Measurements from ENCODE around the gene PLAAT4. TPM values are rescaled to one million over a fixed set of nuclear protein-coding genes. Genes with fewer than 3 reads are reported as not detected.
"Not testable (repeated sequence)": the region's sequence is repeated elsewhere in the genome, so short reads cannot be mapped to it uniquely, and the experiment has no call there.

Gene PLAAT4
- total RNA-seq, 1 donor from 2014 or later: 15.5 TPM

DNA sequence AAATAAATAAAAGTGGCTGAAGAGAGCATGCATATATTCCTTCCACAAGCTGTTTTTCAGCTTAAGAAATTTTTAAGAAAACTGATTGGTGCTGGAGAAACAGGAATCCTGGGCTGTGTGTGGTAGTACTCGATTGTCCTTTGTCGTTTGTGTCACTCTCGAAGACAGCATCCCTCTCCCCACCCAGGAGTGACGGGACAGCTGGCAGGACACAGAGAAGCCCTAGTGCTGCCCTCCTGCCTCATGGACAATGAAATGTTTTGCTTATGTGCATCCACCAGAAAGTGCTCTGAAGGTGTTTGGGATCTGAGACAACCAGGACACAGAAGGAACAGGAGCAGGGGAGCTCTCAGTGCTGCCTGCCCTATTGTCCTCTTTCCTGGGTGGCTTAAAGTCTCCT lies 12.8 kb downstream of the PLAAT4 start:
- intact Hi-C loops (cut with micrococcal nuclease): no loop called here
- Histone ChIP-seq H3K27ac (replicated peaks) (no peak overlapping the region), H3K27me3 (ENCODE audit: low read depth) (no peaks in the 10 kb centered on the region)

DNA sequence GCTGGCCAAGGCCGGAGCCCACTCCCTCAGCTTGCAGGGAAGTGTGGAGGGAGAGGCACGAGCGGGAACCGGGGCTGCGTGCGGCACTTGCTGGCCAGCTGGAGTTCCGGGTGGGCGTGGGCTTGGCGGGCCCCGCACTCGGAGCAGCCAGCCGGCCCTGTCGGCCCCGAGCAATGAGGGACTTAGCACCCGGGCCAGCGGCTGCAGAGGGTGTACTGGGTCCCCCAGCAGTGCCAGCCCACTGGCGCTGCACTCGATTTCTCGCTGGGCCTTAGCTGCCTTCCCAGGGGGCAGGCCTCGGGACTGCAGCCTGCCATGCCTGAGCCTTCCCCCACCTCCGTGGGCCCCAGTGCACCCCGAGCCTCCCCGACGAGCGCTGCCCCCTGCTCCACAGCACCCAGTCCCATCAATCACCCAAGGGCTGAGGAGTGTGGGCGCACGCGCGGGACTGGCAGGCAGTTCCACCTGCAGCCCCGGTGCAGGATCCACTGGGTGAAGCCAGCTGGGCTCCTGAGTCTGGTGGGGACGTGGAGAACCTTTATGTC lies 13.6 kb downstream of the PLAAT4 start:
- DNase-seq; intact Hi-C loops (cut with micrococcal nuclease); H3K27me3 ChIP-seq (ENCODE audit: low read depth); H3K9me3 ChIP-seq (replicated peaks); H3K4me3 ChIP-seq; H3K27ac ChIP-seq (replicated peaks); H3K4me1 ChIP-seq; H3K36me3 ChIP-seq: not testable (repeated sequence)

More for the DNA sequence above, 12.8 kb downstream of the PLAAT4 start:
- no peak for DNase-seq
- Histone ChIP-seq H3K4me3 (no peak overlapping the region), H3K4me1 (peaks cover 3% of the 10 kb centered on the region), H3K36me3 (peaks cover 5% of the 10 kb centered on the region), H3K9me3 (replicated peaks) (no peaks in the 10 kb centered on the region)
- TF ChIP-seq, protein P1, sequence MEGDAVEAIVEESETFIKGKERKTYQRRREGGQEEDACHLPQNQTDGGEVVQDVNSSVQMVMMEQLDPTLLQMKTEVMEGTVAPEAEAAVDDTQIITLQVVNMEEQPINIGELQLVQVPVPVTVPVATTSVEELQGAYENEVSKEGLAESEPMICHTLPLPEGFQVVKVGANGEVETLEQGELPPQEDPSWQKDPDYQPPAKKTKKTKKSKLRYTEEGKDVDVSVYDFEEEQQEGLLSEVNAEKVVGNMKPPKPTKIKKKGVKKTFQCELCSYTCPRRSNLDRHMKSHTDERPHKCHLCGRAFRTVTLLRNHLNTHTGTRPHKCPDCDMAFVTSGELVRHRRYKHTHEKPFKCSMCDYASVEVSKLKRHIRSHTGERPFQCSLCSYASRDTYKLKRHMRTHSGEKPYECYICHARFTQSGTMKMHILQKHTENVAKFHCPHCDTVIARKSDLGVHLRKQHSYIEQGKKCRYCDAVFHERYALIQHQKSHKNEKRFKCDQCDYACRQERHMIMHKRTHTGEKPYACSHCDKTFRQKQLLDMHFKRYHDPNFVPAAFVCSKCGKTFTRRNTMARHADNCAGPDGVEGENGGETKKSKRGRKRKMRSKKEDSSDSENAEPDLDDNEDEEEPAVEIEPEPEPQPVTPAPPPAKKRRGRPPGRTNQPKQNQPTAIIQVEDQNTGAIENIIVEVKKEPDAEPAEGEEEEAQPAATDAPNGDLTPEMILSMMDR (IDR thresholded peaks at IDR 0.05; ENCODE audit: borderline replicate concordance): no peak

DNA sequence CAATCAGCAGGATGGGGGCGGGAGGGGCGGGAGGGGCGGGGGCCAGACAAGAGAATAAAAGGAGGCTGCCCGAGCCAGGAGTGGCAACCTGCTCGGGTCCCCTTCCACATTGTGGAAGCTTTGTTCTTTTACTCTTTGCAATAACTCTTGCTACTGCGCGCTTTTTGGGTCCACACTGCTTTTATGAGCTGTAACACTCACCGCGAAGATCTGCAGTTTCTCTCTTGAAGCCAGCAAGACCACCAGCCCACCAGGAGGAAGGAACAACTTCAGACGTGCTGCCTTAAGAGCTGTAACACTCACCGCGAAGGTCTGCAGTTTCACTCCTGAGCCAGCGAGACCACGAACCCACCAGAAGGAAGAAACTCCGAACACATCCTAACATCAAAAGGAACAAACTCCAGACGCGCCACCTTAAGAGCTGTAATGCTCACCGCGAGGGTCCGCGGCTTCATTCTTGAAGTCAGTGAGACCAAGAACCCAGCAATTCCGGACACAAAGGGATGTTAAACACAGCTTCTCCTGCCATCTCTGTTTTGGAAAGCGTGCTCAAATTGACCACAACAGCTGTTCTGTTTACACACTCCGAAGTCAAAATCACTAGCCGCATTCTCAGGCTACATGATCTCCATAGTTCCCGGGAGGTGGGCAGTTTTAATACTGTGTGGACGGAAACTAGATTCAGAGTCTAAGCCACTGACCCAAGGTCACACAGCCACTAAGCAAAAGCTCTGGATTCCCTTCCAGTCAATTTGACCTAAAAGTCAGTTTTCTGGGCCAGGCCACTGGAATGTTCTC lies 14.7 kb downstream of the PLAAT4 start:
- Histone ChIP-seq H3K4me1 (peaks cover 7% of the 10 kb centered on the region), H3K27me3 (ENCODE audit: low read depth) (no peaks in the 10 kb centered on the region), H3K9me3 (replicated peaks) (no peaks in the 10 kb centered on the region), H3K4me3 (no peak overlapping the region), H3K27ac (replicated peaks) (no peak overlapping the region), H3K36me3 (peaks cover 5% of the 10 kb centered on the region)
- intact Hi-C loops (cut with micrococcal nuclease): no loop called here
- TF ChIP-seq, protein P1 (IDR thresholded peaks at IDR 0.05; ENCODE audit: borderline replicate concordance): no peak
- no peak for DNase-seq

DNA sequence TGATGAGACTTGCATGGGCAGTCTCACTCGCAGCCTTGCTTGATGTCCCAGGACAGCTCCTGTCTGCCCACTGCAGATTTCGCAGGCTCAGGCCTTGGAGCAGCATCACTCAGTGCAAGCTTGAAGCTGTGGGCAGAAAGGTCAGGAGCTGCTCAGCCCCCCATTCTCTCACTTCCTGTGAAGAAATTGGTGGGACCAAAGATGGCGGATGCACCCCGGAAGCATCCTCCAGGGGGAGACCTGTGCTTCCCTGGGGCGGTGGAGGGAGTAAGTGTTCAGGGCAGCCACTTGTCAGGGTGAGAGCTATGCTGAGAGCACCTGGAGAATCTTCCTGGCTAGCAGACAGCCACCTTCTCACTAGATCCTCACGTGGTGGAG lies 15.3 kb downstream of the PLAAT4 start:
- H3K27me3 ChIP-seq (ENCODE audit: low read depth): no peaks in the 10 kb centered on the region
- H3K4me3 ChIP-seq: no peak overlapping the region

GRCh38 chr11:63552921-63553320 lies 16.3 kb downstream of the PLAAT4 start:
- Histone ChIP-seq H3K4me1 (peaks cover 7% of the 10 kb centered on the region), H3K4me3 (no peak overlapping the region), H3K36me3 (no peaks in the 10 kb centered on the region), H3K9me3 (replicated peaks) (no peaks in the 10 kb centered on the region), H3K27me3 (ENCODE audit: low read depth) (no peaks in the 10 kb centered on the region), H3K27ac (replicated peaks) (no peak overlapping the region)
- DNase-seq: no peak
- TF ChIP-seq, protein P1 (IDR thresholded peaks at IDR 0.05; ENCODE audit: borderline replicate concordance): no peak
- intact Hi-C loops (cut with micrococcal nuclease): no loop called here

More for the DNA sequence above, 15.3 kb downstream of the PLAAT4 start:
- Histone ChIP-seq H3K27ac (replicated peaks) (no peak overlapping the region), H3K36me3 (peaks cover 5% of the 10 kb centered on the region), H3K9me3 (replicated peaks) (no peaks in the 10 kb centered on the region), H3K4me1 (peaks cover 7% of the 10 kb centered on the region)
- intact Hi-C loops (cut with micrococcal nuclease): no loop called here
- TF ChIP-seq, protein P1 (IDR thresholded peaks at IDR 0.05; ENCODE audit: borderline replicate concordance): no peak
- no peak for DNase-seq

DNA sequence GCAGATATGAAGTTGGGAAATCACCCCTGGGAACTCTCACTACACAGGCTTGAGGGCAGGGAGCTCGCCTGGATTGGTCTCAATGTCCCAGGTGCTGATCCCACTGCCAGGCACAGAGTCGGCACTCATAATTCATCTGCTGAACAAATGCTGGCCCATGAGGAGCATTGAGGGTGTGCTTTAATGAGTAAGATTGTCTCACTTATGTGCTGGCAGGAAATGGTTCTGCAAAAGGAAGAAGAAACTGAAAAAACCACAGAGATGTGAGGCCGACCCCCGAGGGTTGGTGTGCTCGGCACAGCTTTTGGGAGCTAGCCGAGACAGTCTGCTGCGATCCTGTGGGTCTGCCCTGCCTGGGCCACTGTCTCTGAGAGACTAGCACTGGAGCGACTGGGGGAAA lies 17.2 kb downstream of the PLAAT4 start:
- TF ChIP-seq, protein P1 (IDR thresholded peaks at IDR 0.05; ENCODE audit: borderline replicate concordance): no peak
- Histone ChIP-seq H3K36me3 (no peaks in the 10 kb centered on the region), H3K27me3 (ENCODE audit: low read depth) (no peaks in the 10 kb centered on the region), H3K4me3 (no peak overlapping the region), H3K27ac (replicated peaks) (no peak overlapping the region), H3K4me1 (peaks cover 4% of the 10 kb centered on the region), H3K9me3 (replicated peaks) (no peaks in the 10 kb centered on the region)
- no peak for DNase-seq
- intact Hi-C loops (cut with micrococcal nuclease): no loop called here
